GM12878 (cell line): ENCODE data around the gene PLEKHG2. TPM values are rescaled to one million over a fixed set of nuclear protein-coding genes. Genes with fewer than 3 reads are reported as not detected.

Experiments
- ATAC-seq: fragments of 200-7000 bp; cut with Tn5 transposase; 3 replicates; pipeline ENCODE4 v1.9.1; 2020; ENCODE audit warnings: mild to moderate bottlenecking, moderate library complexity
- BruUV-seq: library from RNA; stranded (reverse); fragments of 400-500 nt; replicated peaks from 2 replicates; lab custom pipeline; 2021; lab: Mats Ljungman, UMichigan
- CTCF ChIA-PET: fragments of 300-600 bp; sonication (Branson Sonifier 250); formaldehyde crosslinking; extraction: SDS; loops from one replicate; lab custom pipeline; 2021; ENCODE audit warnings: inconsistent platforms; lab: Yijun Ruan, JAX
- POLR2A ChIA-PET: fragments of 350-600 bp; formaldehyde crosslinking; extraction: SDS; loops from one replicate; lab custom pipeline; 2021; ENCODE audit warnings: inconsistent platforms; lab: Charles Lee
- RAD21 ChIA-PET: fragments of 300-600 bp; sonication (Branson Sonifier 250); formaldehyde crosslinking; loops from one replicate; lab custom pipeline; 2023; ENCODE audit warnings: antibody characterized with exemption; ENCODE audit not compliant: unreplicated experiment; lab: Charles Lee
- SMC1A ChIA-PET: fragments of 300-600 bp; sonication (Branson Sonifier 250); formaldehyde crosslinking; loops from one replicate; lab custom pipeline; 2023; ENCODE audit not compliant: unreplicated experiment, uncharacterized antibody; lab: Charles Lee
- DNase-seq: peaks from one replicate; pipeline ENCODE4 v3.0.0-alpha.2; 2011; ENCODE audit warnings: low read depth, low spot score
- FAIRE-seq: peaks from 3 replicates; lab custom pipeline; 2011; peaks lifted over from hg19 to GRCh38; lab: Jason Lieb, UNC
- H2AFZ ChIP-seq: 2 replicates; pipeline ENCODE4 v1.6.0; 2011; ENCODE audit warnings: low read depth, low read length, control low read depth; ENCODE audit not compliant: control insufficient read depth
- H3K27ac ChIP-seq: 2 replicates; pipeline ENCODE4 v1.5.1; 2011; ENCODE audit warnings: control low read depth; ENCODE audit not compliant: control insufficient read depth, insufficient read depth
- H3K27me3 ChIP-seq, 2 experiments: replicated peaks in 1 of 2; 2 replicates each; pipeline versions ENCODE4 v1.6.0 to v1.6.1; 2011; ENCODE audit warnings: low read length in 1 of 2; ENCODE audit not compliant: control insufficient read depth in 2 of 2, insufficient read depth in 2 of 2
- H3K36me3 ChIP-seq, 2 experiments: 2 replicates each; pipeline ENCODE4 v1.5.1; 2011; ENCODE audit warnings: low read length in 1 of 2; ENCODE audit not compliant: control insufficient read depth in 2 of 2, insufficient read depth in 2 of 2
- H3K4me1 ChIP-seq: 2 replicates; pipeline ENCODE4 v1.6.1; 2011; ENCODE audit warnings: mild to moderate bottlenecking, low read length, moderate library complexity, mixed read lengths; ENCODE audit not compliant: control insufficient read depth, insufficient read depth
- H3K4me2 ChIP-seq: 2 replicates; pipeline ENCODE4 v1.6.0; 2011; ENCODE audit warnings: control low read depth; ENCODE audit not compliant: control insufficient read depth, insufficient read depth
- H3K4me3 ChIP-seq: fragments of 200-600 bp; sonication (generic); 2 replicates; pipeline ENCODE4 v1.5.1; 2016
- H3K79me2 ChIP-seq: 2 replicates; pipeline ENCODE4 v1.6.0; 2011; ENCODE audit warnings: low read length; ENCODE audit not compliant: control insufficient read depth, insufficient read depth
- H3K9ac ChIP-seq: 2 replicates; pipeline ENCODE4 v1.8.0; 2011; ENCODE audit warnings: low read length, control low read depth, mixed read lengths; ENCODE audit not compliant: control insufficient read depth, insufficient read depth
- H3K9me3 ChIP-seq: replicated peaks from 3 replicates; pipeline ENCODE4 v1.5.1; 2011; ENCODE audit warnings: mild to moderate bottlenecking, low read length; ENCODE audit not compliant: control insufficient read depth, insufficient read depth
- H4K20me1 ChIP-seq: 2 replicates; pipeline ENCODE4 v1.6.0; 2011; ENCODE audit not compliant: control insufficient read depth, insufficient read depth
- CBX5 ChIP-seq: sonication (generic); IDR thresholded peaks from 2 replicates; pipeline ENCODE4 v1.6.1; 2016; ENCODE audit warnings: low read depth, moderate library complexity, mild to moderate bottlenecking, inconsistent platforms
- CHD2 ChIP-seq: IDR thresholded peaks from 2 replicates; pipeline ENCODE4 v1.6.1; 2011; ENCODE audit warnings: low read depth, low read length, improper control_type of control experiment, borderline replicate concordance
- HCFC1 ChIP-seq: fragments of 150-350 bp; IDR thresholded peaks from 2 replicates; pipeline ENCODE4 v1.6.1; 2014; ENCODE audit warnings: low read length
- IKZF2 ChIP-seq, 2 experiments: fragments of 450-650 bp; IDR thresholded peaks; 2 replicates each; pipeline ENCODE4 v1.6.1; 2017; ENCODE audit warnings: mild to moderate bottlenecking in 2 of 2, moderate library complexity in 2 of 2
- KAT2A ChIP-seq: conservative IDR thresholded peaks from 2 replicates; pipeline ENCODE4 v1.6.1; 2011; ENCODE audit warnings: low read depth, low read length; ENCODE audit not compliant: control insufficient read depth
- POLR2A ChIP-seq: IDR thresholded peaks from 2 replicates; pipeline ENCODE4 v1.6.1; 2011; ENCODE audit warnings: low read depth, mild to moderate bottlenecking, low read length
- SREBF1 ChIP-seq: IDR thresholded peaks from 2 replicates; pipeline ENCODE4 v1.6.1; 2012; ENCODE audit warnings: mild to moderate bottlenecking, low read length
- TCF3 ChIP-seq: IDR thresholded peaks from 2 replicates; pipeline ENCODE4 v1.6.1; 2012; ENCODE audit warnings: low read depth, mild to moderate bottlenecking, low read length, borderline replicate concordance; ENCODE audit not compliant: insufficient read depth
- YY1 ChIP-seq: IDR thresholded peaks from 2 replicates; pipeline ENCODE4 v1.6.1; 2011; ENCODE audit warnings: low read depth, mild to moderate bottlenecking, low read length
- WGBS: methylation state at CpG from one replicate; pipeline ENCODE4 v1.1.6; 2016; ENCODE audit warnings: low lambda C conversion rate; ENCODE audit not compliant: insufficient replicate concordance, insufficient coverage; ENCODE audit errors: missing lambda C conversion rate; 5-methylcytosine and 5-hydroxymethylcytosine counted together
- in situ Hi-C: fragments of 300-500 bp; cut with MboI; formaldehyde crosslinking; loops from 9 replicates; pipeline ENCODE4 v1.14.3; 2018; ENCODE audit warnings: mixed read lengths
- intact Hi-C: fragments of 100-400 bp; cut with micrococcal nuclease; formaldehyde crosslinking; loops from one replicate; pipeline ENCODE4 v1.14.2; 2022; ENCODE audit not compliant: unreplicated experiment
- polyA plus RNA-seq, 11 experiments: library from polyadenylated mRNA; depleted of rRNA in 4 of 11; unstranded in 6 of 11; stranded (reverse) in 5 of 11; fragments of >200 nt; fragmentation: Nextera tagmentation in 4 of 11; fragmentation: Illumina TruSeq in 1 of 11; extraction: Ambion mirVana in 4 of 11; extraction: Trizol in 1 of 11; gene quantifications; 1 replicate in 1 of 11; 2 replicates in 10 of 11; pipeline versions ENCODE4 v1.2.1 to v1.2.3, GENCODE V29; 2011 to 2016; ENCODE audit warnings: inconsistent platforms in 2 of 11, missing spikeins in 2 of 11, low read depth in 1 of 11
- total RNA-seq, 4 experiments: library from RNA; depleted of rRNA in 3 of 4; stranded (reverse); fragments of >200 nt in 3 of 4; fragmentation: Illumina TruSeq in 1 of 4; extraction: Trizol in 1 of 4; gene quantifications; 2 replicates each; pipeline versions ENCODE4 v1.2.1 to v1.2.3, GENCODE V29; 2013 to 2021
- TF ChIP-seq, protein P1 (sequence below): IDR thresholded peaks from 2 replicates; pipeline ENCODE4 v1.6.1; 2012; ENCODE audit warnings: mild to moderate bottlenecking, low read depth, low read length

PLEKHG2 gene
- total and polyA plus RNA-seq, 10 of the 15 experiments (the other 5 are each of a cell fraction or from before 2014, with no cell fraction given): 3.0 to 62.5 (median 17.2) TPM

DNA sequence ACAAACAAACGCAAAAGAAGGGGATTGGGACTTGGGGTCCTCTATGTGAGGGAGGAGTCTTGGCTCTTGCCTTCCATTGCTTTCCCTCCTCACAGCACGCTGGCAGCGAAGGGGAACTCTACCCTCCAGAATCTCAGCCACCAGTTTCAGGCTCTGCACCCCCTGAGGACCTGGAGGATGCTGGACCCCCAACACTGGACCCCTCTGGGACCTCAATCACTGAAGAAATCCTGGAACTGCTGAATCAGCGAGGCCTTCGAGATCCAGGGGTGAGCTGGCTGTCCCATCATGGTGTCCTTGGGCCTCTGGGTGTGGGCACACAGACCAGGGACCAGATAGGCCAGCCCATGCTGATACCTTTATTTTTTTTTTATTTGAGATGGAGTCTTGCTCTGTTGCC lies 9.6 kb downstream of the PLEKHG2 start:
- CTCF ChIA-PET: interaction anchor here (0.6 to 1.3 kb wide), 2 partner anchors 14 to 53 kb away, joined by 3 read pairs; partner anchors contain the start of gene RPS16

More for the DNA sequence above, 9.6 kb downstream of the PLEKHG2 start:
- ChIA-PET RAD21 (no interaction called here), SMC1A (interaction anchor here (1.0 to 1.2 kb wide), 2 partner anchors 52 to 53 kb away, joined by 3 read pairs; no protein-coding TSS in a partner anchor), POLR2A (no interaction called here)
- no peak overlapping the region for H3K27ac ChIP-seq
- intact Hi-C loops (no loop called here), in situ Hi-C loops (no loop called here)
- H3K79me2 ChIP-seq: no peaks in the 10 kb centered on the region
- H3K9ac ChIP-seq: no peak overlapping the region
- no peak for DNase-seq
- H4K20me1 ChIP-seq: no peaks in the 10 kb centered on the region
- no peak overlapping the region for H3K4me2 ChIP-seq
- no peak overlapping the region for H3K4me3 ChIP-seq
- ATAC-seq: no peak
- no peaks in the 10 kb centered on the region for H3K27me3 ChIP-seq
- no peaks in the 10 kb centered on the region for H3K4me1 ChIP-seq
- no peaks in the 10 kb centered on the region for H3K9me3 ChIP-seq
- H3K36me3 ChIP-seq: peaks cover 11 to 24% of the 10 kb centered on the region in 2 experiments; a peak in 3 of 4 replicates
- no peak overlapping the region for H2AFZ ChIP-seq
- no TSS peak for BruUV-seq
- WGBS: 89% methylated on average over 5 of the region's 5 CpGs
- TF ChIP-seq TCF3: no peak
- no peak for TF ChIP-seq HCFC1
- TF ChIP-seq SREBF1: no peak
- no peak for TF ChIP-seq KAT2A
- no peak for TF ChIP-seq YY1
- no peak for TF ChIP-seq IKZF2 (IDR thresholded peaks at IDR 0.05)
- no peak for TF ChIP-seq CBX5
- no peak for TF ChIP-seq CHD2
- no peak for TF ChIP-seq POLR2A
- TF ChIP-seq, protein P1, sequence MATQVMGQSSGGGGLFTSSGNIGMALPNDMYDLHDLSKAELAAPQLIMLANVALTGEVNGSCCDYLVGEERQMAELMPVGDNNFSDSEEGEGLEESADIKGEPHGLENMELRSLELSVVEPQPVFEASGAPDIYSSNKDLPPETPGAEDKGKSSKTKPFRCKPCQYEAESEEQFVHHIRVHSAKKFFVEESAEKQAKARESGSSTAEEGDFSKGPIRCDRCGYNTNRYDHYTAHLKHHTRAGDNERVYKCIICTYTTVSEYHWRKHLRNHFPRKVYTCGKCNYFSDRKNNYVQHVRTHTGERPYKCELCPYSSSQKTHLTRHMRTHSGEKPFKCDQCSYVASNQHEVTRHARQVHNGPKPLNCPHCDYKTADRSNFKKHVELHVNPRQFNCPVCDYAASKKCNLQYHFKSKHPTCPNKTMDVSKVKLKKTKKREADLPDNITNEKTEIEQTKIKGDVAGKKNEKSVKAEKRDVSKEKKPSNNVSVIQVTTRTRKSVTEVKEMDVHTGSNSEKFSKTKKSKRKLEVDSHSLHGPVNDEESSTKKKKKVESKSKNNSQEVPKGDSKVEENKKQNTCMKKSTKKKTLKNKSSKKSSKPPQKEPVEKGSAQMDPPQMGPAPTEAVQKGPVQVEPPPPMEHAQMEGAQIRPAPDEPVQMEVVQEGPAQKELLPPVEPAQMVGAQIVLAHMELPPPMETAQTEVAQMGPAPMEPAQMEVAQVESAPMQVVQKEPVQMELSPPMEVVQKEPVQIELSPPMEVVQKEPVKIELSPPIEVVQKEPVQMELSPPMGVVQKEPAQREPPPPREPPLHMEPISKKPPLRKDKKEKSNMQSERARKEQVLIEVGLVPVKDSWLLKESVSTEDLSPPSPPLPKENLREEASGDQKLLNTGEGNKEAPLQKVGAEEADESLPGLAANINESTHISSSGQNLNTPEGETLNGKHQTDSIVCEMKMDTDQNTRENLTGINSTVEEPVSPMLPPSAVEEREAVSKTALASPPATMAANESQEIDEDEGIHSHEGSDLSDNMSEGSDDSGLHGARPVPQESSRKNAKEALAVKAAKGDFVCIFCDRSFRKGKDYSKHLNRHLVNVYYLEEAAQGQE: no peak
- no peak for FAIRE-seq
